IPS-NIHi11 (cell line): ENCODE data around the gene ZC3H18.
"Not testable (repeated sequence)": the region's sequence is repeated elsewhere in the genome, so short reads cannot be mapped to it uniquely, and the experiment has no call there.

ENCODE experiments used
- DNase-seq: peaks from one replicate; pipeline ENCODE4 v3.0.0; 2012; ENCODE audit warnings: mixed read lengths, low spot score

Gene ZC3H18

GRCh38 chr16:88656291-88656980 is 86.2 kb downstream of the ZC3H18 start:
- no peak for DNase-seq

GRCh38 chr16:88657371-88657770 is 87.2 kb downstream of the ZC3H18 start:
- DNase-seq: no peak

- no peak for DNase-seq
Measured at GRCh38 chr16:88658714-88659113, 88.5 kb downstream of the ZC3H18 start.

- no peak for DNase-seq
Measured at GRCh38 chr16:88659160-88659559, 89.0 kb downstream of the ZC3H18 start.

- DNase-seq: no peak
Measured at GRCh38 chr16:88661468-88661867, 91.3 kb downstream of the ZC3H18 start.

GRCh38 chr16:88662222-88662842 is 92.1 kb downstream of the ZC3H18 start:
- DNase-seq: no peak

- DNase-seq: peak; percentile 100
Measured at GRCh38 chr16:88662843-88663606, 92.8 kb downstream of the ZC3H18 start, which contains the start of gene MVD. Gene MVD (minus strand): TSS chr16:88663091. CDS start chr16:88663080, 11 bp downstream.

GRCh38 chr16:88665148-88665547 is 94.9 kb downstream of the ZC3H18 start:
- DNase-seq: no peak

- DNase-seq: no peak
Measured at GRCh38 chr16:88665570-88665969, 95.4 kb downstream of the ZC3H18 start.

- no peak for DNase-seq
Measured at GRCh38 chr16:88667461-88667860, 97.3 kb downstream of the ZC3H18 start.

- DNase-seq: not testable (repeated sequence)
Measured at GRCh38 chr16:88669493-88669892, 99.3 kb downstream of the ZC3H18 start.

- DNase-seq: no peak
Measured at GRCh38 chr16:88669980-88670379, 99.8 kb downstream of the ZC3H18 start.

GRCh38 chr16:88671806-88672205 is 101.6 kb downstream of the ZC3H18 start:
- no peak for DNase-seq

- peak; percentile 80 for DNase-seq
Measured at GRCh38 chr16:88672776-88673175, 102.6 kb downstream of the ZC3H18 start.

- no peak for DNase-seq
Measured at GRCh38 chr16:88673716-88674379, 103.6 kb downstream of the ZC3H18 start.

- DNase-seq: no peak
Measured at GRCh38 chr16:88676502-88677242, 106.5 kb downstream of the ZC3H18 start.

- DNase-seq: no peak
Measured at GRCh38 chr16:88677721-88678120, 107.5 kb downstream of the ZC3H18 start.

- peak; percentile 53 for DNase-seq
Measured at GRCh38 chr16:88678224-88678979, 108.2 kb downstream of the ZC3H18 start.

GRCh38 chr16:88680554-88681083 is 110.4 kb downstream of the ZC3H18 start:
- DNase-seq: no peak

GRCh38 chr16:88681084-88681680 is 111.0 kb downstream of the ZC3H18 start:
- DNase-seq: peak; percentile 85
